ENCODE measurements around the gene RPS15A. TPM values are rescaled to one million over a fixed set of nuclear protein-coding genes. Genes with fewer than 3 reads are reported as not detected.

The RPS15A gene
- total and polyA plus RNA-seq, 2 experiments from 2014 or later = 660 to 1,721 TPM

GRCh38 chr16:18833707-18834505 is 43.8 kb upstream of the RPS15A start:
- H3F3A ChIP-seq (ENCODE audit: insufficient read depth) = no peaks in the 10 kb centered on the region
- H3K36me3 ChIP-seq (ENCODE audit: low read depth) = peaks cover 90% of the 10 kb centered on the region
- DNase-seq = no peak
- peaks cover 9% of the 10 kb centered on the region; the same call in 1 of the 2 replicates for H3K79me2 ChIP-seq (ENCODE audit: insufficient read depth)
- no peak overlapping the region for H3K27ac ChIP-seq
- no peaks in the 10 kb centered on the region for H3K9me2 ChIP-seq (ENCODE audit: insufficient read depth)
- WGBS, 2 experiments (ENCODE audit: low coverage in 1 of 2, low lambda C conversion rate in 2 of 2, missing lambda C conversion rate in 2 of 2) = 90 to 92% methylated on average over 9 of the region's 9 CpGs
- H3K4me3 ChIP-seq = no peak overlapping the region
- no peak overlapping the region for H3K4me2 ChIP-seq (ENCODE audit: unreplicated experiment)
- no peaks in the 10 kb centered on the region for H3K4me1 ChIP-seq (ENCODE audit: insufficient read depth)
- H4K20me1 ChIP-seq (ENCODE audit: insufficient read depth) = no peaks in the 10 kb centered on the region
- H2AFZ ChIP-seq = no peak overlapping the region
- H3K9me3 ChIP-seq (ENCODE audit: low read depth) = no peaks in the 10 kb centered on the region
- H3K9ac ChIP-seq = no peak overlapping the region
- H3K27me3 ChIP-seq (replicated peaks; ENCODE audit: insufficient read depth) = no peaks in the 10 kb centered on the region
- in situ Hi-C loops (cut with MboI) = no loop called here
- TF ChIP-seq EZH2 (IDR thresholded peaks at IDR 0.05; ENCODE audit: insufficient read depth, poor library complexity, severe bottlenecking) (no peak), EZH2phosphoT487 (IDR thresholded peaks at IDR 0.05; ENCODE audit: insufficient read depth, low read depth) (no peak)

DNA sequence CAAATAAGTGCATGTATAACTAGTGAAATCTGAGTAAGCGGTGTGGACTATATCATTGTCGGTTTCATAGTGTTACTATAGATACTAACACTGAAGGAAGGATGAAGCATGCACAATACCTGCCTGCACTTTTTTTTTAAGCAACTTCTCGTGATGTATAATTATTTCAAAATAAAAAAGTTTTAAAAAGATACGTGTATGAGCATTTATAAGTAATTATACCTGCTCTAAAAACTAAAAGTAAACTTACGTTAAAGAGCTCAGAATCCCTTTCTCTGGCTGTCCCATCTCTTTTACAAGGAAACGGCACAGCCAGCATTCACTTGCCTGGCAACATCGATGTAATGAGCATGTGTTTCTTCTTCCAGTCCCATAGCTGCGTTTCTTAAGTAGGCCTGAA is 42.5 kb upstream of the RPS15A start:
- Histone ChIP-seq H3K9ac (no peak overlapping the region), H3F3A (ENCODE audit: insufficient read depth) (no peaks in the 10 kb centered on the region), H3K4me2 (ENCODE audit: unreplicated experiment) (no peak overlapping the region), H4K20me1 (ENCODE audit: insufficient read depth) (no peaks in the 10 kb centered on the region), H3K4me1 (ENCODE audit: insufficient read depth) (no peaks in the 10 kb centered on the region), H3K27ac (no peak overlapping the region), H3K9me2 (ENCODE audit: insufficient read depth) (no peaks in the 10 kb centered on the region), H3K9me3 (ENCODE audit: low read depth) (no peaks in the 10 kb centered on the region), H3K79me2 (ENCODE audit: insufficient read depth) (no peaks in the 10 kb centered on the region), H3K36me3 (ENCODE audit: low read depth) (peaks cover 88% of the 10 kb centered on the region), H2AFZ (no peak overlapping the region), H3K4me3 (no peak overlapping the region), H3K27me3 (replicated peaks; ENCODE audit: insufficient read depth) (no peaks in the 10 kb centered on the region)
- in situ Hi-C loops (cut with MboI) = no loop called here
- TF ChIP-seq EZH2phosphoT487 (IDR thresholded peaks at IDR 0.05; ENCODE audit: insufficient read depth, low read depth) (no peak), EZH2 (IDR thresholded peaks at IDR 0.05; ENCODE audit: insufficient read depth, poor library complexity, severe bottlenecking) (no peak)
- 97 to 98% methylated on average over 8 of the region's 8 CpGs for WGBS, 2 experiments (ENCODE audit: low coverage in 1 of 2, low lambda C conversion rate in 2 of 2, missing lambda C conversion rate in 2 of 2)
- no peak for DNase-seq

GRCh38 chr16:18832006-18832405 is 41.9 kb upstream of the RPS15A start:
- peaks cover 84% of the 10 kb centered on the region for H3K36me3 ChIP-seq (ENCODE audit: low read depth)
- no peak for DNase-seq
- TF ChIP-seq EZH2phosphoT487 (IDR thresholded peaks at IDR 0.05; ENCODE audit: insufficient read depth, low read depth) (no peak), EZH2 (IDR thresholded peaks at IDR 0.05; ENCODE audit: insufficient read depth, poor library complexity, severe bottlenecking) (no peak)
- no peak overlapping the region for H2AFZ ChIP-seq
- H3K4me3 ChIP-seq = no peak overlapping the region
- H3K9me3 ChIP-seq (ENCODE audit: low read depth) = no peaks in the 10 kb centered on the region
- H3K27ac ChIP-seq = no peak overlapping the region
- in situ Hi-C loops (cut with MboI) = no loop called here
- 74 to 75% methylated on average over 2 of the region's 2 CpGs for WGBS, 2 experiments (ENCODE audit: low coverage in 1 of 2, low lambda C conversion rate in 2 of 2, missing lambda C conversion rate in 2 of 2)
- H3F3A ChIP-seq (ENCODE audit: insufficient read depth) = no peaks in the 10 kb centered on the region
- H3K9me2 ChIP-seq (ENCODE audit: insufficient read depth) = no peaks in the 10 kb centered on the region
- no peaks in the 10 kb centered on the region for H3K4me1 ChIP-seq (ENCODE audit: insufficient read depth)
- H3K9ac ChIP-seq = no peak overlapping the region
- H3K27me3 ChIP-seq (replicated peaks; ENCODE audit: insufficient read depth) = no peaks in the 10 kb centered on the region
- H3K79me2 ChIP-seq (ENCODE audit: insufficient read depth) = no peaks in the 10 kb centered on the region
- H4K20me1 ChIP-seq (ENCODE audit: insufficient read depth) = no peaks in the 10 kb centered on the region
- H3K4me2 ChIP-seq (ENCODE audit: unreplicated experiment) = no peak overlapping the region

DNA sequence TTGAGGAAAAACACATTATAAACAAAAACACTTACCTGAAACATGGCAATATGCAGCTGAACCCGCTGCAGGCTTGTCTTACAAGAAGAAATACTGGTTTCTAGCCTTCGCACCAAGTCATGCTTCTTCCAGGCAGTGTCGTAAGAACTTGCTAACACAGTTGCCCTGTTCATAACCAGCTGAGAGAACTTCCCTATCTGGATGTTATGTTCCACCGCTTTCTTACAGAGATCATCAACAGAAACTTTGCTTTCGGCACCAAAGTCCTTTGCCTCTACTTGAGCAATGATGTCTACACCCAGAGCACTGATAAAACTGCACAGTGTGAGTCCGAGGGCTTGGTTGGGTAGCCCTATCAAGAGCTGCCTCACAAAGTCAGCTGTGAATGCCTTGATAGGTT is 39.1 kb upstream of the RPS15A start:
- 97 to 98% methylated on average over 6 of the region's 6 CpGs for WGBS, 2 experiments (ENCODE audit: low coverage in 1 of 2, low lambda C conversion rate in 2 of 2, missing lambda C conversion rate in 2 of 2)
- Histone ChIP-seq H3K9me3 (ENCODE audit: low read depth) (no peaks in the 10 kb centered on the region), H3K4me2 (ENCODE audit: unreplicated experiment) (no peak overlapping the region), H3K9ac (no peak overlapping the region), H3K9me2 (ENCODE audit: insufficient read depth) (no peaks in the 10 kb centered on the region), H3K27me3 (replicated peaks; ENCODE audit: insufficient read depth) (no peaks in the 10 kb centered on the region), H3K36me3 (ENCODE audit: low read depth) (peaks cover 59% of the 10 kb centered on the region), H2AFZ (no peak overlapping the region), H3K27ac (no peak overlapping the region), H3K79me2 (ENCODE audit: insufficient read depth) (no peaks in the 10 kb centered on the region), H4K20me1 (ENCODE audit: insufficient read depth) (no peaks in the 10 kb centered on the region), H3K4me3 (no peak overlapping the region), H3K4me1 (ENCODE audit: insufficient read depth) (no peaks in the 10 kb centered on the region), H3F3A (ENCODE audit: insufficient read depth) (no peaks in the 10 kb centered on the region)
- DNase-seq = no peak
- in situ Hi-C loops (cut with MboI) = no loop called here
- TF ChIP-seq EZH2 (IDR thresholded peaks at IDR 0.05; ENCODE audit: insufficient read depth, poor library complexity, severe bottlenecking) (no peak), EZH2phosphoT487 (IDR thresholded peaks at IDR 0.05; ENCODE audit: insufficient read depth, low read depth) (no peak)
